Activated T-helper 17 cell treated with anti-CD3 and anti-CD28 coated beads, Interleukin-2, amount 50 U/mL, for 72 hours (primary cell): Measurements from ENCODE around the gene ELF4. TPM values are rescaled to one million over a fixed set of nuclear protein-coding genes. Genes with fewer than 3 reads are reported as not detected.
"Not testable (repeated sequence)": the region's sequence is repeated elsewhere in the genome, so short reads cannot be mapped to it uniquely, and the experiment has no call there.

ENCODE experiments used
- ATAC-seq: fragments of 150-1000 bp; cut with Tn5 transposase; replicated peaks from 2 replicates; pipeline ENCODE4 v1.10.0; 2021; ENCODE audit warnings: mild to moderate bottlenecking, moderate library complexity
- H3K27ac Mint-ChIP-seq: one replicate; pipeline ENCODE4 v1.8.0; 2022; ENCODE audit warnings: mixed read lengths
- H3K27me3 Mint-ChIP-seq: one replicate; pipeline ENCODE4 v1.8.0; 2022; ENCODE audit warnings: mixed read lengths
- H3K36me3 Mint-ChIP-seq: one replicate; pipeline ENCODE4 v1.8.0; 2022; ENCODE audit warnings: low read depth, mild to moderate bottlenecking, mixed read lengths
- H3K4me1 Mint-ChIP-seq: one replicate; pipeline ENCODE4 v1.8.0; 2022; ENCODE audit warnings: mixed read lengths
- H3K4me3 Mint-ChIP-seq: one replicate; pipeline ENCODE4 v1.8.0; 2022; ENCODE audit warnings: mild to moderate bottlenecking, mixed read lengths
- H3K9me3 Mint-ChIP-seq: one replicate; pipeline ENCODE4 v1.8.0; 2022; ENCODE audit warnings: mixed read lengths
- total RNA-seq, 2 donors: library from RNA; stranded (reverse); gene quantifications; one replicate each; pipeline ENCODE4 v1.2.3, GENCODE V29; 2022

ELF4 gene
- total RNA-seq, 2 donors from 2014 or later = 23.5 to 25.6 TPM

GRCh38 chrX:130120746-130121504, 10.6 kb upstream of the ELF4 start:
- Mint-ChIP-seq H3K27ac (peak overlapping the region; percentile 69), H3K9me3 (no peaks in the 10 kb centered on the region), H3K27me3 (no peaks in the 10 kb centered on the region), H3K36me3 (no peaks in the 10 kb centered on the region), H3K4me3 (peak overlapping the region; percentile 64), H3K4me1 (peaks cover 11% of the 10 kb centered on the region)
- peak; percentile 92 for ATAC-seq

- H3K27me3 Mint-ChIP-seq = no peaks in the 10 kb centered on the region
- H3K4me3 Mint-ChIP-seq = peak overlapping the region; percentile 64
- no peaks in the 10 kb centered on the region for H3K9me3 Mint-ChIP-seq
- H3K27ac Mint-ChIP-seq = no peak overlapping the region
- no peaks in the 10 kb centered on the region for H3K36me3 Mint-ChIP-seq
- peaks cover 12% of the 10 kb centered on the region for H3K4me1 Mint-ChIP-seq
- peak; percentile 13 for ATAC-seq
Measured at GRCh38 chrX:130120321-130120731, 10.0 kb upstream of the ELF4 start.

GRCh38 chrX:130119312-130119898, 9.1 kb upstream of the ELF4 start:
- H3K4me1 Mint-ChIP-seq = peaks cover 18% of the 10 kb centered on the region
- H3K36me3 Mint-ChIP-seq = no peaks in the 10 kb centered on the region
- no peak for ATAC-seq
- no peak overlapping the region for H3K27ac Mint-ChIP-seq
- H3K27me3 Mint-ChIP-seq = no peaks in the 10 kb centered on the region
- no peaks in the 10 kb centered on the region for H3K9me3 Mint-ChIP-seq
- H3K4me3 Mint-ChIP-seq = peak overlapping the region; percentile 64

GRCh38 chrX:130118441-130119311, 8.4 kb upstream of the ELF4 start:
- Mint-ChIP-seq H3K36me3 (no peaks in the 10 kb centered on the region), H3K9me3 (no peaks in the 10 kb centered on the region), H3K4me3 (peak overlapping the region; percentile 64), H3K27me3 (no peaks in the 10 kb centered on the region), H3K27ac (no peak overlapping the region), H3K4me1 (peaks cover 18% of the 10 kb centered on the region)
- peak; percentile 28 for ATAC-seq

GRCh38 chrX:130117166-130117565, 6.9 kb upstream of the ELF4 start:
- Mint-ChIP-seq H3K4me3 (no peak overlapping the region), H3K36me3 (no peaks in the 10 kb centered on the region), H3K27ac (no peak overlapping the region), H3K27me3 (no peaks in the 10 kb centered on the region), H3K4me1 (peaks cover 18% of the 10 kb centered on the region), H3K9me3 (no peaks in the 10 kb centered on the region)
- ATAC-seq = no peak

GRCh38 chrX:130115119-130115885, 5.0 kb upstream of the ELF4 start:
- not testable (repeated sequence) for H3K9me3 Mint-ChIP-seq, H3K36me3 Mint-ChIP-seq, H3K27me3 Mint-ChIP-seq
- H3K27ac Mint-ChIP-seq = peak overlapping the region; percentile 56
- peaks cover 18% of the 10 kb centered on the region for H3K4me1 Mint-ChIP-seq
- peak overlapping the region; percentile 20 for H3K4me3 Mint-ChIP-seq
- peak; percentile 42 for ATAC-seq

- Mint-ChIP-seq H3K27ac (no peak overlapping the region), H3K4me1 (peaks cover 16% of the 10 kb centered on the region), H3K9me3 (no peaks in the 10 kb centered on the region), H3K4me3 (peak overlapping the region; percentile 20), H3K36me3 (peaks cover 3% of the 10 kb centered on the region), H3K27me3 (no peaks in the 10 kb centered on the region)
- ATAC-seq = peak; percentile 33
Measured at GRCh38 chrX:130114141-130114588, 3.9 kb upstream of the ELF4 start.

- no peak overlapping the region for H3K27ac Mint-ChIP-seq
- H3K4me3 Mint-ChIP-seq = peak overlapping the region; percentile 65
- H3K36me3 Mint-ChIP-seq = peaks cover 12% of the 10 kb centered on the region
- ATAC-seq = no peak
- H3K27me3 Mint-ChIP-seq = no peaks in the 10 kb centered on the region
- H3K9me3 Mint-ChIP-seq = no peaks in the 10 kb centered on the region
- peaks cover 12% of the 10 kb centered on the region for H3K4me1 Mint-ChIP-seq
Measured at GRCh38 chrX:130111220-130112154, 1.2 kb upstream of the ELF4 start.

GRCh38 chrX:130109429-130110378, 593 bp downstream of the ELF4 start:
- Mint-ChIP-seq H3K27ac (peak overlapping the region; percentile 73), H3K4me1 (peaks cover 11% of the 10 kb centered on the region), H3K36me3 (peaks cover 12% of the 10 kb centered on the region), H3K27me3 (no peaks in the 10 kb centered on the region), H3K4me3 (peak overlapping the region; percentile 81), H3K9me3 (no peaks in the 10 kb centered on the region)
- peak; percentile 20 for ATAC-seq

GRCh38 chrX:130108647-130109428, 1.5 kb downstream of the ELF4 start:
- peak; percentile 81 for ATAC-seq
- H3K4me3 Mint-ChIP-seq = peak overlapping the region; percentile 81
- no peaks in the 10 kb centered on the region for H3K9me3 Mint-ChIP-seq
- peaks cover 18% of the 10 kb centered on the region for H3K4me1 Mint-ChIP-seq
- peak overlapping the region; percentile 73 for H3K27ac Mint-ChIP-seq
- H3K27me3 Mint-ChIP-seq = no peaks in the 10 kb centered on the region
- H3K36me3 Mint-ChIP-seq = peaks cover 12% of the 10 kb centered on the region

- H3K9me3 Mint-ChIP-seq = no peaks in the 10 kb centered on the region
- H3K4me1 Mint-ChIP-seq = peaks cover 29% of the 10 kb centered on the region
- peak overlapping the region; percentile 36 for H3K27ac Mint-ChIP-seq
- no peak for ATAC-seq
- H3K4me3 Mint-ChIP-seq = peak overlapping the region; percentile 52
- H3K27me3 Mint-ChIP-seq = no peaks in the 10 kb centered on the region
- H3K36me3 Mint-ChIP-seq = peaks cover 16% of the 10 kb centered on the region
Measured at GRCh38 chrX:130106071-130106470, 4.2 kb downstream of the ELF4 start.

- Mint-ChIP-seq H3K27me3 (no peaks in the 10 kb centered on the region), H3K36me3 (peaks cover 20% of the 10 kb centered on the region), H3K4me3 (no peak overlapping the region), H3K4me1 (peaks cover 36% of the 10 kb centered on the region), H3K27ac (no peak overlapping the region), H3K9me3 (no peaks in the 10 kb centered on the region)
- ATAC-seq = no peak
Measured at GRCh38 chrX:130105244-130105643, 5.1 kb downstream of the ELF4 start.
